HG02884 (cell line): ENCODE data around the gene ITLN1.

Experiments used
- ATAC-seq: cut with Tn5 transposase; IDR thresholded peaks from one replicate; pipeline ENCODE4 v1.9.1; 2021; ENCODE audit warnings: mild to moderate bottlenecking, moderate library complexity; ENCODE audit not compliant: unreplicated experiment

ITLN1 gene

DNA sequence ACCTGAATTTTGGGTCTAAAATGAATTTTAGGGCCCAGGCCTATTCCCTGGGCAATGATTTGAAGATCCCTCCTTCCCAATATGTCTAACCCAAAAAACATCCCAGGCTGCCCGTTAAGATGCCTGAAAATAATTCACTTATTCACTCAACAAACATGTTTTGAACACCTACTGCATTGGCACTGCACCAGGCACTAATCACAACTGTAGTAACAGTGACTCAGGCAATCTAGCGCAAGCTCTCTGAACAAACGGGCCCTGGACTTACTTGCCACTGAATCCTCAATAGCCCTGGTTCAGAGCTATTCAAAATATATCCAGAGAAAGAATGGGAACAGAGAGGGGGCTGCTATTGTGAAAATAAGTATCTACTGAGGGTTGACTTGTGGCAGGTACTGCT, 26.5 kb downstream of the ITLN1 start:
- no peak for ATAC-seq

DNA sequence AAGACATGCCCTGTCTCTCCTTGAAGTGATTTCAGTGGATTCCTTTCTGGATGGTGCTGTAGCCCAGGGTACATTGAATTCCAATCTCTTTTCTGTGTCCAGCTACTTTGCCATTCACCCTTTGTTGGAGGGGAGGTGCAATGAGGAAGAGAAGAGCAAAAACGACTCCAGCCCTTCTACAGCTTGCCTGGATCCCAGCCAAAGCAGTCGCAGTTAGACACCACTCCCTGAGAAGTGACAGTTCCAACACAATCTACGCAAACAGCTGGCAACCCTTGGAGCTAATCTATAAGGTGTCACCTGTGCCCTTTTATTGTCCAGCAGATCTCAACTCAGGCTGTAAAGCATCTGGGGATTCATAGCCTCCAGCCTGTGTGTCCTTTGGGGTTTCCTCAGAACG, 26.9 kb downstream of the ITLN1 start:
- no peak for ATAC-seq

DNA sequence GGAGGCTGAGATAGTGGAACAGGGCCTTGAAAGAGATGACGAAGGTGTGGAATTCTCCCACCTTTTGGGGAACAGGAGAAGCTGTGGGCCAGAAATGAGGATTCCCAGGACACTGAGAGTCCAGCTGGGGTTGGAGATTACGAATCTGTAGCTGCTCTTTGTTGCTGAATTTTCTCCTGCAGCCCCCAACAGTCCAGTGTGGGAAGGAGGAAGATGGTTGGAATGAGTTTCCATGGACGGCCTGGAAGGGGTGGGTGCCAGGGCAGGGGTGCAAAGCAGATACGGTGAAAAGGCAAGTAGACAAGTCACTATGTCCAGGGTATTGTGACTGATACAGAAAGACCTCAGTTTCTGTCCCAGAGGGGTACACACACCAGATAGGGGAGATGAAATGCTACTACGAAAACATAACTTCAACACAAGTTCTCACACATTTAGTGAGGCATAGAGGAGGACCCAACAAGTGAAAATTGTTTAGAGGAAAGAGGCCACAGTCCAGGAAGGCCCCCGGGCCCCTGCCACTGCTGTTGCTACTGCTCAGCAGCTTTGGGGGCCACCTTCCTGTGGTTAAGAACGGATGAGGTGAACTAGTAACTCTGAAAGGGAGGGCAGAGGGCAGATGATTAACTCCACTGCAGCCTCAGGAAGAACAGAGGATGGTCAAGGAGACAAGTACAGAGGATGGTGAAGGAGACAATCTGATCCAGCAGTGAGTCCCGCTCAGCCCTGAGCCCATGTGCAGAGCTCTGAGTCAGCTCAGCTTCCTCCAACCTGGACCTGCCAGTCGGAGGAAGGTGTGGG, 29.6 kb downstream of the ITLN1 start:
- no peak for ATAC-seq

DNA sequence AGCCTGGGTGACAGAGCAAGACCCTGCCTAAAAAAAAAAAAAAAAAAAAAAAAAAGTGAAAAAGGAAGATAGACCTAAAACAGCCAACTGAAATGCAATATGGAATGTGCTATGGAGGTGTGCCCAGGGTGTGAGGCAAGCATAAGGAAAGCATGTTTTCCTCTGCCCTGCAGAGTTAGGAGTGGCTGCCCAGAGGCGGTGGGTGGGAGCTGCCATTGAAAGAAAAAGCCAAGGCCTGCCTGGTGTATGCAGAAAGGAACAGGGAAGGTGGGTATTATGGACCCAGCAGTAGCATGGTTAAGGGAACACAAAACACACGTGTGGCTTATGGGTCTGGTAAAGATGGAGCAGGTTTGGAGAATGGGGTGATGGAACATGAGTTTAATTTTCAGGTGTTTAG, 31.2 kb downstream of the ITLN1 start:
- ATAC-seq, result no peak

DNA sequence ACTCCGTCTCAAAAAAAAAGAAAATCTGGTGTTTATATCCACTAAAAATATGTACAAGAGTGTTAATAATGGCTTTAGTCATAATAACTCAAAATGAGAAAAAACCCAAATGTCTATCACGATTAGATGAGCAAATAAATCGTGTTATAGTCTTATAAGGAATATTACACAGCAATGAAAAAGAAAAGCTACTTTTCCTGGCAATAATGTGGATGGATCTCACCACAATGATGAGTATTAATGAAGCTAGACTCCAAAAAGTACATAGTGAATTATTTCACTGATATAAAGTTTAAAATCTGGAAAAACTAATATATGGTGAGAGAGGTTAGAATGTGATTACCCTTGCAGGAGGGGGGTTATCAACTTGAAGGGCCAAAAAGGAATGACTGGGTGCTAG, 32.0 kb downstream of the ITLN1 start:
- no peak for ATAC-seq

DNA sequence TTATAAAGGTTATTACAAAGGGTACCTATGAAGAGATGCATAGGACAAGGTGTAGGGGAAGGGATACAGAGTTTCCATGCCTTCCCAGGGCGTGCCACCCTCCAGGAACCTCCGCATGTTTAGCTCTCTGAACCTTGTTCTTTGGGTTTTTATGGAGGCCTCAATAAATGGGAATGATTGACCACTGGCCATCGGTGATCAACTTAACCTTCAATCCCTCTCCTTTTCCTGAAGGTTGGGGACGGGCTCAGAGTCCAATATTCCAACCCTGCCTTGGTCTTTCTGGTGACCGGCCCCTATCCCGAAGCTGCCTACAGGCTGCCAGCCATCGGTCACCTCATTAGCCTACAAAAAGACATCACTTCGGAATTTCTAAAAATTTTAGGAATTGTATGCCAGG, 34.0 kb downstream of the ITLN1 start:
- ATAC-seq, result no peak

DNA sequence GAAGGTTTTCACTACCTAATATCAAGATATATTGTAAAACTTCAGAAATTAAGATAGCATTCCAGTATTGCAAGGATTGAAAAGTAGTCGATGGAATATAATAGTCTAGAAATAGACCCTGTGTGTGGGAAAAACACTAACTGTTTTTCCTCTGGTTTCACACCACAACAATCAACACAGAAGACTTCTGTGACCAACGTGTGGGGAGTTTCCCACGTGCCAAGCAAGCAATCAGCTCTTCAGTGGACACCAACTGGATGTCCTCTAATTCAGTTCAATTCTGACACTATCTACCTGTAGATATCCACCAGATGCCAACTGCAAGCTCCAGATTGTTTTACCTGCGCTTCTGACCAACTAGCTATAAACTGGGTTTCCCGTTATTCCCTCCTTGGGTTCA, 34.4 kb downstream of the ITLN1 start:
- ATAC-seq, result no peak

DNA sequence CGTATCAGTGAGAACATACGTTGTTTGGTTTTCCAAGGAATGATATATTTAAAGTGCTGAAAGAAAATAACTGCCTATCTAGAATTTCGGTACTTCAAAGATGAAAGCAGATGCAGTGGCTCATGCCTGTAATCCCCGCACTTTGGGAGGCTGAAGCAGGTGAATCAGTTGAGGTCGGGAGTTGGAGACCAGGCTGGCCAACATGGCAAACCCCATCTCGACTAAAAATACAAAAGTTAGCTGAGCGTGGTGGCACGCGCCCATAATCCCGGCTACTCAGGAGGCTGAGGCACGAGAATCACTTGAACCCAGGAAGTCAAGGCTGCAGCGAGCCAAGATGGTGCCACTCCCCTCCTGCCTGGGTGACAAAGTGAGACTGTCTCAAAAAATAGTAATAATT, 38.7 kb downstream of the ITLN1 start:
- no peak for ATAC-seq

DNA sequence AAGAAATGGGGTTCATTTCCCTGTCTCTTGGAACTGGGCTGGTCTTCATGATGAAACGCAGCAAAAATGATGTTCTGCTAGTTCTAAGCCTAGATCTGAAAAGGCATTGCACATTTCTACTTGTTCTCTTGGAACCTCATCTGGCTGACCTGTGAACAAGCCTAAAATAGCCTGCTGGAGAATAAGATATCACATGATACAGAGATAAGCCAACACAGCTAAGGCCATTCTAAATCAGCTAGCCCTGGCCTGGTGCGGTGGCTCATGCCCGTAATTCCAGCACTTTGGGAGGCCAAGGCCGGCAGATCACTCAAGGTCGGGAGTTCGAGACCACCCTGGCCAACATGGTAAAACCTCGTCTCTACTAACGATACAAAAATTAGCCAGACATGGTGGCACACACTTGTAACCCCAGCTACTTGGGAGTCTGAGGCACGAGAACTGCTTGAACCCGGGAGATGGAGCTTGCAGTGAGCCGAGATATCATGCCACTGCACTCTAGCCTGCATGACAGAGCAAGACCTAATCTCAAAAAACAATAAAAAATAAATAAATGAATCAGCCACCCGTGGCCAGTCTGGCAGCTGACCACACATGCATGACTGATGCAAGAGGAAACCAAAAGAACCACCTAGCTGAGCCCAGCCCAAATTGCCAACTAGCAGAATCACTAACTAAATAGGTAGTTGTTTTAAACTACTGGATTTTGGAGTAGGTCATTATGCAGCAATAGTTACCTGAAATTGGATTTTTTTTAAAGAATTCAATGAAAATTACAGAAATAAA, 40.3 kb downstream of the ITLN1 start:
- ATAC-seq, result no peak

DNA sequence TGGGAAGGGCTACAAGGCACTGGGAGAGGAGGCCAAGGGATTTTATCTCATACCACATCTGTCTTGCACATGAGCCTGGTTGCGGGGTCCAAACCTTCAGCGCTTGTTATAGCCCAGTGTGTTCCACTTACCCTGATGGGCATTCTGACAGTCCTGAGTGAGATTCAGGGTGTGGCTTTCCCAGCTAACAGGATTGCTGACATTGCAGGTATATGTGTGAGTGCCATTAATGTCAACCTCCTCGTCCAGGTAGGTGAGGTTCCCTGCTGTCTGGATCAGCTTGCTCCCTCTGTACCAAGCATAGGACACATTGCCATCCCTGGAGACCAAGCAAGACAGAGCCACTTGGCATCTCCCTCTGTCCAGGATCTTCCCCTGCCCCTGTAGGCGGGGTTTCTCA, 43.9 kb downstream of the ITLN1 start:
- no peak for ATAC-seq

DNA sequence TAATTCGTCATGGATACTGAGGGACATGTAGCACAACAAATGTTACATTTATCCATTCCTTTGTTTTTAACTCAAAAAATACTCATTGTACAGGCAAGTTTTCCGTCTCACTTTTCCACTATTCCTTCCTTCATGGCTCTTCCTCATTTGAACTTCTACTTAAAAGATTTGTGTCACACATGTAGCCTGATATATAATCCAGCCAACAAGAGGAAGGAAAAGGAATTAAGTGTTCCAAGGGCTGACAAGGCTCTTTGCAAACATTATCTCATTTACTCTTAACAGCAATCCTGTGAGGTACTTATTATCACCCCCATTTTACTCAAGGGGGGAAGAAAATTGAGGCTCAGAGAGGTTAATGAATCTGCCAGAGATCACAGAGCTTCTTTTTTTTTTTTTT, 45.2 kb downstream of the ITLN1 start:
- ATAC-seq, result no peak

DNA sequence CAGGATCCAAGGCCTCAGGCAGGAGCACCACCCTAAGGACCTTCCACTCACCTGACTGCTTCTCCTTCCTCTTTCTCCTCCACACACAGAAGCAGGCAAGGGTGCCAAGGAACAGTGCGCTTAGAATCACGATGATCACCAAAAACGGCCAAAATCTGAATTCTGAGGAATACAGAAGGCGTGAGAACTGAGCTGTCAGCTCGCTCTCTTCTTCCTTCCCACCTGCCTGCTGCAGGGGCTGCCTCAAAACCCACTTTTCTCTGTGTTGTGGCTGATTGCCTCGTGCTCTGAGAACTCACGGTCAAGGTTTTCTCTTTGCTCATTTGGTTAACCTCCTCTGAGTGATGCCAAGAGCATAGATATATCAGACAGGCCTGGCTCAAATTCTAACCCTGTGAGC, 46.1 kb downstream of the ITLN1 start:
- ATAC-seq, result no peak

DNA sequence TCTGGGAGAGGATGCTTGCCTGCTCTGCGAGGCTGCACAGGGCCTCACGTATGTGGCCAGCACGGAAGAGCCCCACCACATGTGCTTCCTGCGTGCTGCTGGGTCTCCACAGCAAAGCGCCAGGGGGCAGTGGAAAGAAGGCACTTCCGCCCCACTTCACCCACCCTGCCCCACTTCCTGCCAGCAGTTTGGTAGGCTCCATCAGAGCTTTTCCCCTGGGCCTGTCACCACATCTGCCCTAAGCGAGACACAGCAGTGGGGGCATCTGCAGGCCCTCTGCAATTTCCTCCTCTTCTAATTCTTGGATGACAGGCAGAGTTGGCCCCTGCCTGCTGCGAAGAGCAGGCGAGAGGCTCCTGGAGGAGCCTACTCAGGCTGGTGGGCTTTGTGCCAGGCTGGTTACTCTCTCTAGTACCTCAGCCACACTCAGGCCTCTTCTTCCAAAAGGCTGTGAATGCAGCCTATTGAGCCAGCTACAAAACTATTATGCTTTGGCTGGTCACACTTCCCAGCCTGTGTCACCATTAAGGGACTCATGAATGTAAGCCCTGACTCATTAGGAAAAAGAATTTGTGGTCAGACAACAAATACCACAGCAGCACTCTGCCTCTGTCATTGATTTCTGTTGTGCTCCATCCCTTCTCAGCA, 47.3 kb downstream of the ITLN1 start:
- peak; percentile 81 for ATAC-seq

DNA sequence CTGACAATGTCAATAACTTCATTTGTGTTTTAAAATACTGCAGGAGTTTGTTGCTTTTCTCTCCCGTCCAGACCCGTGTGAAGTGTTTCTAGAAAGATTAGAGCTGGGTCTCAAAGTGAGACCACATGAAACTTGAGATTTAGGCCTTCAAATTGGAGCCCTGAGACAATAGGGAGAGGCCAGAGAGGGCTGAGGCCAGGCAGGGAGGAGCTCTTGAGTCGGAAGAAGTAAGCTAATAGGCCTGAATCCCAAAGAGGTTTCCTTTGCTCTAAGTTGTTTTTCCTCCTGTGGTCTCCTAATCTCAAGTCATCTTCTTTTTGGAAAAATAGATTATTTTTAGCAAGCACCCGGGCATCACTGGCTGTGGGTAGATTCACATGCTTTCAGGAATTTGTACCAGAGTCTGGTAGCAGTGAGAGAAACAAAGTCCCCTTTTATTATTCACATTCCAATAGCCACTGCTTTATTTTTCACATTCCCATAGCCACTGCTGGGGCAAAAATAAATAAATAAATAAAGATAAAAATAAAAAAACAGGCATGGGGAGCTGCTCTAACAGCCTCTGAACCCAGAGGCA, 47.9 kb downstream of the ITLN1 start:
- ATAC-seq, result no peak

DNA sequence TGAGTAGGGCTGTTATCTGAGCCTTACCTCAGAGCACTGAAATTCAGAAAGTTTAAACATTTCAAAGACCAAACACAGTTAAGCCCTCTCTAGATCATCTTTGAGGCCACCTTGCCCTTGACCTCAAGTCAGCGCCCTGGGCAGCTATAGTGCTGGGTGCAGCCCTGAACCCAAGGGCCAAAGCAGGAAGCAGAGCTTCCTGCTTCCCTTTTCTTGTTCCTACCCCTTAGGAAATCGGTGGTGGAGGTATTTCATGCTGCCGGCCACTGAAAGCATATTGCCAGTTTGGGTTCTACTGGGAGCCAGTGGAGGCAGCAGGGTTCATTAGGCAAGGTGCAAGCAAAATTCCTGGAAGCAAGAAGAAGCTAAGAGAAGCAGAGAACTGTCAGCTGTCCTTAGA, 48.4 kb downstream of the ITLN1 start:
- no peak for ATAC-seq

DNA sequence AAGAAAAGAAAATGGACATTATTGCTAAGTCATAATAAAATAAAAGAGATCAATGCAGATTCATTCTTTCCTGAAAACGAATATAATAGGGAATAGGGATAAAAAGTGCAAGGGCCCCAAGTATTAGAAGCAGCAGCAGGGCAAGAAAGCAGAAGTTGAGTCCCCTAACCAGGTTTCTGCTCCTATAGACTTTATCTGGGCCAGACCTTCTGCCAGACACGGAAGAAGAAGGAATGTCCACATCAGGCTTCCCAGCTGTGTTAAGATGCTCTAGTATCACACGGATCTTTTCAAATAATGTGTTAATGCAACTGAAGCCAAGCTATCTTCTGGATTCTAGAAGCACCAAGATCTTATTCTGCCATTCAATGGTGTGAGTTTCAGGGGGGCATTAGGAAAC, 49.2 kb downstream of the ITLN1 start:
- no peak for ATAC-seq

DNA sequence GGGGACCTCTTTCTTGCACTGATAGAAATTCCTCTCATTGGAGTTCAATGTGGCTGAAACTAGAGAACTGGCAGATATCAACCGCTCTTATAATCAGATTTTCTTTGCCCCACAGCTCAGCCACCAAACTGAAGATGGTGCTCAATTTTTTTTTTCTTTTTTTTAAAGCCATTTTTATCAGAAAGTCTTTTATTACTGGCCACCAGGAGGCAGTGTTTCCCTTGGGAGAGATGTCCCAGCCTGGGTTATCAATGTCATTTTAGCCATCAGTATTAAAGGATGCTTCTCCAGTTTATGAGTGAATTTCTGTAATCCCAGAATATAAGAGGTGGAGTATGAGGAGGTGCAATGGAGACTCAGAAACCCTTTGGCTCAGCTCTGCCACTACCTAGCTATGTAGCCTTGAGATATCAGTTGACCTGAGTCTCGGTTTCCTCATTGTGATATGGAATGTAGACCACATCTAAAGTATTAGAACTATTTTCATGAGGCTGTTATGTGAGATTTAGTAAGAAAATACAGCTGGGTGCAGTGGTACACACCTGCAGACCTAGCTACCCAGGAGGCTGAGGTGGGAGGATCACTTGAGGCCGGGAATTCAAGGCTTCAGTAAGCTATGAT, 49.9 kb downstream of the ITLN1 start:
- ATAC-seq, result no peak

DNA sequence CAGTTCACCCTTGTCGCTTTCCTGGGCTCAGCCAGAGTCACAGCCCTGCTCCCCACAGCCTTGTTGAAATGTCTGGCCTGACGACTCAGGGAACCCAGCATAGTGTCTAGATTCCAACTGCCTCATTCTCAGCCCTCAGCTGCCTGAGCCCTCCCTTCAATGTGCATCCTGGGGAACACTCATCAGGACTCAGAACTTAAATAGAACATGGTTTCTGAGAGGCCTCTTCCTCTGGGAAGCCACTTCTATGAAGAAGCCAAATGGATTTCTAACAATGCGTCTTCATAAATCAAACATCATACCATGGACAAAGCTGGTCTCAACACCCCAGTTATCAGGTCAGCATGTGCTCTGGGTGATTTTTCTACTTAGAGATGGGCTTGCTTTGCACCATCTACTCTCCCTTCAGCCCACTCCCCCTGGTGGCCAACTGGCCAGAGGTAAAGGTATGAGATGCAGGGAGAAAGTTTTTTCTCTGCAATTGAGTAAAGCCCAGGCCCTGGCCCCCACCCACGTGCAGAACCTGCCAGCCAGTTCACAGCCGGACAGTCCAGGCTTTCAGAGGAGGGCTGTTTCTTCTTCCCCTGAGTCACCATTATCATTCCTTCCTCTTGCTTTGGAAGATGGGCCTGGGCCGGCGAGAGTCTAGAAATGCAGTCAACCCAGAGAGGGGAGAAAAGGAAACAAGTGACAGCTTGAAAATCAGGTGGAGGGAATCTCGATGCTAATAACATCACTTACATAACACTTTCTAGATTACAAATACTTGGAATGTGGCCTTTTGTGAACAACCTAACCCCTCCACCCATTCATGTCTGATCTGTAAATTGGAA, 54.4 kb downstream of the ITLN1 start:
- ATAC-seq, result peak; percentile 50

DNA sequence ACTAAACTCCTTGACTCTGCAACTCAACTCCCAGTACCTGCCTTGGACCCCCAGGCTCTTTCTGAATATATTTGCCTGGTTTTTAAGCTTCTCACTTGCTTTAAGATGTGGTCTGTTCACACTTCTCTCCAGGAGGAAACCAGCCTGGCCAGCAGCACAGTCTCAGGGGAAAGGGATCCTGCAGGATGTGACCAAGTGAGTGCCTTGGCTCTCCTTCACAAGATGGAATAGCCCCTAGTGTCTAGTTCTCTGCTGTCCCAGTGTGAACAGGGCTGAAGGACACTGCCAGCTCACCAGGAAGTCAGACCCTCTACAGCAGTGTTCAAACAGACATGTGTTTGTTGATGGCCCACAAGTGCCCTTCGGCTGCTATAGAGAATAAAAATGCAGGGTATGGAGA, 55.2 kb downstream of the ITLN1 start:
- ATAC-seq, result no peak

DNA sequence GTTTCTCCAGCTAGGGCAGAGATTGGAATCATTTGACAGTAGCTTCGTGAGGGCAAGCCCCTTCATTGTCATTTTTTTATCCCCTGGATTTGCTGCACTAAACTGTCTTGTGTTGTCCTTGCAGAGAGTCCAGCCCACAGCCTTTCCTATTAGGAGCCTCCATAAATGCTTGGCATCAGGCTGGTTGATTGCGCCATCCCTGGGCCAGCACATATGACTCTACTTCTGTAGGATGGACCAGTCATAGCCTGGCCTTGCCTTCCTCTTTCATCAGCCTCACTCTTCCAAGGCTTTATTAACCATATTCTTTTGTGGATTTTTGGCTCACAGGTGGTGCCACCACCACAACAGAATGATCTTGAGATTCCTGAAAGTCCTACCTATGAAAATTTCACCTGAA, 57.6 kb downstream of the ITLN1 start:
- ATAC-seq, result no peak
